ENCODE results near the gene CTNNA3. TPM values are rescaled to one million over a fixed set of nuclear protein-coding genes. Genes with fewer than 3 reads are reported as not detected.
A peak's percentile ranks its signal among the peaks of the same experiment; 100 is the strongest.

The CTNNA3 gene
- total and polyA plus RNA-seq, 10 donors = 0.03 to 2.4 (median 0.76) TPM; not detected in 1

DNA sequence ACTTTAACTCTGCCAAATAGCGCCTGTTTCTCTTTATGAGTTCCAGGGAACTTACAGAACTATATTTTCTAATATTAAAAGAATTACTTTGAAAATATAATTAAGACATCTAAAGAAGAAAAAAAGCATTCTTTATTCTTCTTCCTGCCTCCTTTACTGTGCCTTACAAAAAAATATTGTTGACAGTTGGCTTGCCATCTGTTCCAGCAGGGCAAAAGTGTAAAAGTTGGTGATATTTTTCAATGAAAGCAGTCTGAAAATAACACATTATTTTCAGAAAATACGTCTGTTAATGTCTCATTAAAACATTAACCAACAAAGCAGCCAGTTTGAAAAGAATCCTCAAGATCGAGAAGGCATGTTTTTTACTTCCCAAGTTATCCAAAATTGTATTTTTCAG lies 1802.3 kb downstream of the CTNNA3 start:
- WGBS, 5 donors = 67 to 87% (median 77%) methylated on average over 3 of the region's 3 CpGs
- Histone ChIP-seq H3K36me3 (no peaks in the 10 kb centered on the region), H3K27me3 (replicated peaks in 1 of 7) (no peaks in the 10 kb centered on the region), H3K27ac (no peak overlapping the region), H3K4me1 (peaks cover 0 to 4% (median 0%) of the 10 kb centered on the region in 6 donors), H3K9me3 (peaks cover 0 to 3% (median 0%) of the 10 kb centered on the region in 8 donors), H3K4me3 (no peak overlapping the region)
- TF ChIP-seq POLR2A (IDR thresholded peaks at IDR 0.05) = no peak
- TF ChIP-seq, protein P1, sequence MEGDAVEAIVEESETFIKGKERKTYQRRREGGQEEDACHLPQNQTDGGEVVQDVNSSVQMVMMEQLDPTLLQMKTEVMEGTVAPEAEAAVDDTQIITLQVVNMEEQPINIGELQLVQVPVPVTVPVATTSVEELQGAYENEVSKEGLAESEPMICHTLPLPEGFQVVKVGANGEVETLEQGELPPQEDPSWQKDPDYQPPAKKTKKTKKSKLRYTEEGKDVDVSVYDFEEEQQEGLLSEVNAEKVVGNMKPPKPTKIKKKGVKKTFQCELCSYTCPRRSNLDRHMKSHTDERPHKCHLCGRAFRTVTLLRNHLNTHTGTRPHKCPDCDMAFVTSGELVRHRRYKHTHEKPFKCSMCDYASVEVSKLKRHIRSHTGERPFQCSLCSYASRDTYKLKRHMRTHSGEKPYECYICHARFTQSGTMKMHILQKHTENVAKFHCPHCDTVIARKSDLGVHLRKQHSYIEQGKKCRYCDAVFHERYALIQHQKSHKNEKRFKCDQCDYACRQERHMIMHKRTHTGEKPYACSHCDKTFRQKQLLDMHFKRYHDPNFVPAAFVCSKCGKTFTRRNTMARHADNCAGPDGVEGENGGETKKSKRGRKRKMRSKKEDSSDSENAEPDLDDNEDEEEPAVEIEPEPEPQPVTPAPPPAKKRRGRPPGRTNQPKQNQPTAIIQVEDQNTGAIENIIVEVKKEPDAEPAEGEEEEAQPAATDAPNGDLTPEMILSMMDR (IDR thresholded peaks at IDR 0.05 in 8 of 11, conservative IDR thresholded peaks at IDR 0.05 in 3 of 11) = no peak
- TF ChIP-seq POLR2AphosphoS5 (IDR thresholded peaks at IDR 0.05) = no peak
- DNase-seq = no peak
- intact Hi-C loops (cut with DNase I; ENCODE audit: low total_unique reads) = no loop called here

DNA sequence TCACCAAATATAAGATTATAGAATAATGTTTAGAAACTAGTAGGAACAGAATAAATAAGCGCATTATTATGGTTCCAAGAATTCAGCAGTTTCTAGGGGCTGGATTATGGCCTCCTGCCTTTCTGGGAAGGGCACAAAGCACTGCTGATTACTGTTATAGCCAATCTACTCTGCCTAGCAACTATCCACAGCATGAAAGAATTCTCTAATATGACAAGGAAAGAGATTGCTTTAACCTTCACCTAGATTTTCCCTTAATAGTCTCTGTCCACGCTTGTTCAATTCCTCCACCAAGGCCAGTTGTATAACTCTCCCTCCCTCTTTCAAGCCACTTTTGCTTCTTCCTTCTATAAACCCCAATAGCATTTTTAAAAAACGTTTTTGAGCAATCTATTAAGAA lies 1803.7 kb downstream of the CTNNA3 start:
- H3K9me3 ChIP-seq = peaks cover 0 to 17% (median 6%) of the 10 kb centered on the region in 8 donors
- H3K4me3 ChIP-seq = no peak overlapping the region
- intact Hi-C loops (cut with DNase I; ENCODE audit: low total_unique reads) = no loop called here
- H3K36me3 ChIP-seq = no peaks in the 10 kb centered on the region
- no peak for DNase-seq
- TF ChIP-seq POLR2AphosphoS5 (IDR thresholded peaks at IDR 0.05) (no peak), POLR2A (IDR thresholded peaks at IDR 0.05) (no peak)
- TF ChIP-seq, protein P1 (IDR thresholded peaks at IDR 0.05 in 8 of 11, conservative IDR thresholded peaks at IDR 0.05 in 3 of 11) = no peak
- H3K27ac ChIP-seq = no peak overlapping the region
- 66 to 72% (median 69%) methylated on average over 3 of the region's 3 CpGs for WGBS, 5 donors
- H3K27me3 ChIP-seq (replicated peaks in 1 of 7) = no peaks in the 10 kb centered on the region
- H3K4me1 ChIP-seq = peaks cover 0 to 4% (median 0%) of the 10 kb centered on the region in 6 donors

DNA sequence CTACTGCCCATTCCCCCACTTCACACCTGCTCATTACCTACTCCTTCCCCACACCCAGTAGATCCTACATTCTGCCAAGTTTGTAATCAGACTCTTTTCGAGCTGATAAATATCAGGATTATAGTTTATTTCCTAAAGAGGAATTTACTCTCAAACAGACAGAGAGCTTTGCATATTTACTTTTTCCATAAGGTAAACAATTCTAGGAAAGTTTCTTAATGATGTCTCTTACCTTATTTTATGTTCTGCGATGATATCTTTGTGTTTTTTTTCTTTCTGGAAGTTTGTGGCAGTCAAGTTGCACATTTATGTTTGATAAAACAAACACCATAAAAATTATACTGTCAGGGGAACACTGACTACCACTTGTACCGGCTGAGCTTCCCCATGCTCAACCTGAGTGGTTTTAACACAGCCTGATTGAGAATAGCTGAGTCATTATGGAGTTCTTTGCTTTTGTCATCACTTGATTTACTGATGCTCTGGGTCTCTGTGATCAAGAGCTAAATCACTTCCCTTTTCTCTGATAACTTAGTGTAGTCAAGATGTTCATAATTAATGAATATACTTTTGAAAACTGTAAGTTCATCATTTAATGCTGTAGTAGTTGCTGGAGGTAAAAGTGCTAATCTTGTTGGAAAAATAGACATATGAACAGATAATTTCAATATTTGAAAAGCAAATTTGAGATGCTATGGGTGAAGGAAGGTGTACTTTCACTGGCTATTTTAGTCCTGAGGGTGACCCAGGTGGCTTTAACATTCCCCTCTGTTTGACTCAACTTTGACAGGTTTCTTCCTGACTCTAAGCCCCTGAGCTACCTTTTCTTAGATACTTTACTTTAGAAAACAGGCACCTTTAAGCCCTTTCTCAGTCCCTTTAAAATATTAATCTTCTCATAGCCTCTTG lies 1804.7 kb downstream of the CTNNA3 start:
- Histone ChIP-seq H3K4me3 (no peak overlapping the region), H3K4me1 (no peaks in the 10 kb centered on the region), H3K27me3 (replicated peaks in 1 of 7) (no peaks in the 10 kb centered on the region), H3K9me3 (peaks cover 0 to 26% (median 13%) of the 10 kb centered on the region in 8 donors), H3K36me3 (no peaks in the 10 kb centered on the region), H3K27ac (no peak overlapping the region)
- intact Hi-C loops (cut with DNase I; ENCODE audit: low total_unique reads) = no loop called here
- DNase-seq = no peak
- TF ChIP-seq POLR2A (IDR thresholded peaks at IDR 0.05) (no peak), POLR2AphosphoS5 (IDR thresholded peaks at IDR 0.05) (no peak)
- TF ChIP-seq, protein P1 (IDR thresholded peaks at IDR 0.05 in 8 of 11, conservative IDR thresholded peaks at IDR 0.05 in 3 of 11) = no peak
- WGBS, 5 donors = 24 to 40% (median 26%) methylated on average over 3 of the region's 3 CpGs

DNA sequence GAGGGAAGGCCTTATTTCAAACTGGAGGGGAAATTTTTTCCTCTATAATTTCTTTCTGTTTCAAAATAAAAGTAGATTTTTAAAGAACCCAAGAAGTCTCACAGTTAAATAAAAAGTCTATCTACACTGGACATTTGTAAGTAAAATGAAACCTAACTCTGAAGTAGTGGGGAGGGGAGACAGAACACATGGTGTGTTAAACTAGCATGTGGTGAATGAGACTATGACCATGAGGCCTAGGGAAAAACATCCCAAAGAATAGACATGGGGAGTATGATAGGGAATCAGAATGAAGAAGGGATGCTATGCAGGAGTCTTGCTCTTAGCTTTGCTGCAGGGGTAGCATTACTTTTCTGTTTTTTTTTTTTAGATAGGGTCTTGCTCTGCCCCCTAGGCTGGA lies 1831.5 kb downstream of the CTNNA3 start:
- TF ChIP-seq POLR2A (IDR thresholded peaks at IDR 0.05) (no peak), POLR2AphosphoS5 (IDR thresholded peaks at IDR 0.05) (no peak)
- TF ChIP-seq, protein P1 (IDR thresholded peaks at IDR 0.05 in 8 of 11, conservative IDR thresholded peaks at IDR 0.05 in 3 of 11) = no peak
- Histone ChIP-seq H3K9me3 (no peaks in the 10 kb centered on the region), H3K36me3 (no peaks in the 10 kb centered on the region), H3K4me1 (no peaks in the 10 kb centered on the region), H3K27me3 (replicated peaks in 1 of 7) (no peaks in the 10 kb centered on the region), H3K4me3 (no peak overlapping the region), H3K27ac (peak overlapping the region in 5 of 8 donors; percentile 17 to 65 (median 39))
- intact Hi-C loops (cut with DNase I; ENCODE audit: low total_unique reads) = no loop called here
- no peak for DNase-seq

Measured in spleen (tissue), 11 donors.